ENCODE results near the gene ENDOD1.
A peak's percentile ranks its signal among the peaks of the same experiment; 100 is the strongest.

ENDOD1 gene

DNA sequence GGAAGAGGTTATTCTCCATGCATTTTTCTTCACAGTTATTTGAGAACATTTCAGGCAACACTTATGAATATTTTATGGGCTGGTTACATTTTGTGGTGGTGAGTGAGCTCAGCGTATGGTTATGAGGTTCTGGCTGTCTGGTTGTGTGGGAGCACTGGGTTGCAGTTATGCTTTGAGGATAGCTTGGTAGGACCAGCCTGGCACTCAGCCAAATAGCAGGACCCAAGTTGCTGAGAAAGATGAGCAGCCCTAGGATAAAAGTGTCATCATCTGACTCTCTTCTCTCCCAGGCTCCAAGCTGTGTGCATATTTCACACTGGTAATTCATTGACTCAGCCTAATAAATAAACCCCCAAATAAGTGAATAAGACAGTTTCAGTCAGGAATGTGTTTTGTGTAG, 31.0 kb upstream of the ENDOD1 start:
- Histone ChIP-seq H3K9me3 (ENCODE audit: low read length) (no peaks in the 10 kb centered on the region), H3K27me3 (ENCODE audit: control insufficient read depth in 1 of 2, insufficient read depth in 2 of 2, low read length in 2 of 2) (no peaks in the 10 kb centered on the region), H3K9ac (ENCODE audit: low read length) (no peak overlapping the region), H3K4me1 (ENCODE audit: insufficient read depth, low read length) (no peaks in the 10 kb centered on the region), H3K27ac (ENCODE audit: low read depth, low read length) (no peak overlapping the region), H3K4me3 (ENCODE audit: low read depth in 1 of 2, low read length in 2 of 2) (no peak overlapping the region), H3K36me3 (ENCODE audit: insufficient read depth, low read length) (no peaks in the 10 kb centered on the region)

DNA sequence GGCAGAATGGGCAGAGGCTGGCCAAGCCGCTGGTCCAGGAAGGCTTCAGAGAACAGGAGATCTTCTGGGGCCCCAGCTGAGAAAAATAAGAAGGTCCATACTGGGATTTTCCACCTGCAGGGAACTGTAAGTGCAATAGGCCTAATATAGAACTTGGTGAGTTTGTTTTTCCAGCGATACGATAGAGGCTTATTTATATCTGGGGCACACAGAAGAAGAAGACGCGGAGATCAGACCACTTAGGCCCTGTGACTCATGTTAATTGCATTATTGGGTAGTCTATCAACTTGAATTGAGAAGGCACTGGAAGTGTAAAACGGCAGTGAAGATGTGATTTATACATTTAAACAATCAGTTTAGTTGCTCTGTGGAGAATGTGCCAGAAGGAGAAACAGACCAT, 30.6 kb upstream of the ENDOD1 start:
- Histone ChIP-seq H3K36me3 (ENCODE audit: insufficient read depth, low read length) (no peaks in the 10 kb centered on the region), H3K9ac (ENCODE audit: low read length) (no peak overlapping the region), H3K9me3 (ENCODE audit: low read length) (no peaks in the 10 kb centered on the region), H3K27me3 (ENCODE audit: control insufficient read depth in 1 of 2, insufficient read depth in 2 of 2, low read length in 2 of 2) (no peaks in the 10 kb centered on the region), H3K4me3 (ENCODE audit: low read depth in 1 of 2, low read length in 2 of 2) (no peak overlapping the region), H3K27ac (ENCODE audit: low read depth, low read length) (no peak overlapping the region), H3K4me1 (ENCODE audit: insufficient read depth, low read length) (no peaks in the 10 kb centered on the region)

DNA sequence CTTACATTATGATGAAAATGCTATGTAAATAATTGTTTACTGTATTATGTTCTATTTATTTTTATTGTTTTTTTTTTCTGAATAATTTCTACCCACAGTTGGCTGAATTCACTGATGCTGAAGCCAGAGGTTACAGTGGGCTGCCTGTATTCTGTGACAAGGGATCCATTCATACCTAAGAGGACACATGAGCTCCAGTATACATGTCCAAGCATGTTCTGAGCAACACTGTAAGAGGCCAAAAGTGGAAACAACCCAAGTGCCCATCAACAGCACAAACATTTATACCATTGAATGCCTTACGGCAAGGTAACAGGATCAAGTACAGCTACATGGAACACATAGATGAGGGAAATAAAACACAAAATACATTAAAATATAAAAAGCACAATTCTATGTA, 24.3 kb upstream of the ENDOD1 start:
- no peak overlapping the region for H3K4me3 ChIP-seq (ENCODE audit: low read depth in 1 of 2, low read length in 2 of 2)
- no peaks in the 10 kb centered on the region for H3K36me3 ChIP-seq (ENCODE audit: insufficient read depth, low read length)
- no peaks in the 10 kb centered on the region for H3K9me3 ChIP-seq (ENCODE audit: low read length)
- peaks cover 12% of the 10 kb centered on the region for H3K4me1 ChIP-seq (ENCODE audit: insufficient read depth, low read length)
- H3K27me3 ChIP-seq (ENCODE audit: control insufficient read depth in 1 of 2, insufficient read depth in 2 of 2, low read length in 2 of 2): no peaks in the 10 kb centered on the region
- no peak overlapping the region for H3K9ac ChIP-seq (ENCODE audit: low read length)
- H3K27ac ChIP-seq (ENCODE audit: low read depth, low read length): no peak overlapping the region

DNA sequence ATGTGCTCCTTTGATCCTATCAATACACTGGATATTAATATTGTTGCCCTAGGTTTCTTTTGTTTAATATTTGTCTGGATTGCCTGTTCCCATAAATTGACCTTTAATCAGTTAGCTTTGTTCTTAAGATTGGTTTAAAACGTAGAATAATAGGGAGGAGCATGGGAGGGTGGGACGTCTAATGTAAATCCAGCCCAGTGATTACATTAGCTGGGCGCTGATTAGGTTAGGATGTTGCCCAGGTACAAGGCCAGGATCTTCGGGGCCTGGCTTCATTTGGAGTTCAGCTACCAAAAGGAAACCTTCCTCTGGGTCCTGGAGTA, 23.0 kb upstream of the ENDOD1 start, which contains the start of gene SRSF8:
Gene SRSF8 (plus strand): TSS at position 204 of the 323 bp plus-strand sequence. CDS start 308 bp downstream, outside the sequence.
- Histone ChIP-seq H3K4me3 (ENCODE audit: low read depth in 1 of 2, low read length in 2 of 2) (peak within 1 kb of the TSS; percentile 76 to 91), H3K36me3 (ENCODE audit: insufficient read depth, low read length) (no peaks in the 10 kb centered on the region)

DNA sequence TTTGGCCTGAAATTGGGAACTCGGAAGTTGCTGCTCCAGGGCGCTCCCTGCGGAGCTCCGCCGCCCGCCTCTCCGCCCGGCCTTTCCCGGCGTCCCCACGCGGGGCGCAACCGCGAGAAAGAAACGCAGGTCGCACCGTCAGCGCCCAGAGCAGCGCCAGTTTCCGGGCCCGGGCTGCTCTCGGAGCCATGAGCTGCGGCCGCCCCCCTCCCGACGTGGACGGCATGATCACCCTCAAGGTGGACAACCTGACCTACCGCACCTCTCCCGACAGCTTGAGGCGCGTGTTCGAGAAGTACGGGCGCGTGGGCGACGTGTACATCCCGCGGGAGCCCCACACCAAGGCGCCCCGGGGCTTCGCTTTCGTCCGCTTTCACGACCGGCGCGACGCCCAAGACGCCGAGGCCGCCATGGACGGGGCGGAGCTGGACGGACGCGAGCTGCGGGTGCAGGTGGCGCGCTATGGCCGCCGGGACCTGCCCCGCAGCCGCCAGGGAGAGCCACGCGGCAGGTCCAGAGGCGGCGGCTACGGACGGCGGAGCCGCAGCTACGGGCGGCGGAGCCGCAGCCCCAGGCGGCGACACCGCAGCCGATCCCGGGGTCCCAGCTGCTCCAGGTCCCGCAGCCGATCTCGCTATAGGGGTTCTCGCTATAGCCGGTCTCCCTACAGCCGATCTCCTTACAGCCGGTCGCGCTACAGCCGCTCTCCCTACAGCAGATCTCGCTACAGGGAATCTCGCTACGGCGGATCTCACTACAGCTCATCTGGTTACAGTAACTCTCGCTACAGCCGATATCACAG, 22.4 kb upstream of the ENDOD1 start:
- H3K27me3 ChIP-seq (ENCODE audit: control insufficient read depth in 1 of 2, insufficient read depth in 2 of 2, low read length in 2 of 2): no peaks in the 10 kb centered on the region
- peak overlapping the region; percentile 87 for H3K27ac ChIP-seq (ENCODE audit: low read depth, low read length)
- H3K4me3 ChIP-seq (ENCODE audit: low read depth in 1 of 2, low read length in 2 of 2): peak overlapping the region; percentile 76 to 91
- peaks cover 12% of the 10 kb centered on the region for H3K4me1 ChIP-seq (ENCODE audit: insufficient read depth, low read length)
- no peaks in the 10 kb centered on the region for H3K36me3 ChIP-seq (ENCODE audit: insufficient read depth, low read length)
- H3K9ac ChIP-seq (ENCODE audit: low read length): peak overlapping the region; percentile 94
- H3K9me3 ChIP-seq (ENCODE audit: low read length): no peaks in the 10 kb centered on the region

More for the DNA sequence above, 23.0 kb upstream of the ENDOD1 start, which contains the start of gene SRSF8:
- peak within 1 kb of the TSS; percentile 87 for H3K27ac ChIP-seq (ENCODE audit: low read depth, low read length)
- H3K9me3 ChIP-seq (ENCODE audit: low read length): no peaks in the 10 kb centered on the region
- peaks cover 12% of the 10 kb centered on the region for H3K4me1 ChIP-seq (ENCODE audit: insufficient read depth, low read length)
- no peaks in the 10 kb centered on the region for H3K27me3 ChIP-seq (ENCODE audit: control insufficient read depth in 1 of 2, insufficient read depth in 2 of 2, low read length in 2 of 2)
- peak within 1 kb of the TSS; percentile 94 for H3K9ac ChIP-seq (ENCODE audit: low read length)

DNA sequence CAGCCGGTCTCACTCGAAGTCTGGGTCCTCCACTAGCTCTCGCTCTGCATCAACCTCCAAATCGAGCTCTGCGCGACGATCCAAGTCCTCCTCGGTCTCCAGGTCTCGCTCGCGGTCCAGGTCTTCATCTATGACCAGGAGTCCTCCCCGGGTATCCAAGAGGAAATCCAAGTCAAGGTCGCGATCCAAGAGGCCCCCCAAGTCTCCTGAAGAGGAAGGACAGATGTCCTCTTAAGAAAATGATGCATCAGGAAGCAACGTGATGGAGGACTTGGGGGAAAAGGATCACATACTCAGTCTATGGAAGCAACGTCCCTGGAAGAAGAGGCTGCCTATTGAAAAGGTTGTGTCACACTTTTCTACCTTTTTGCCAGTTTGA, 21.8 kb upstream of the ENDOD1 start:
- peaks cover 12% of the 10 kb centered on the region for H3K4me1 ChIP-seq (ENCODE audit: insufficient read depth, low read length)
- peak overlapping the region; percentile 76 to 91 for H3K4me3 ChIP-seq (ENCODE audit: low read depth in 1 of 2, low read length in 2 of 2)
- H3K27me3 ChIP-seq (ENCODE audit: control insufficient read depth in 1 of 2, insufficient read depth in 2 of 2, low read length in 2 of 2): no peaks in the 10 kb centered on the region
- no peaks in the 10 kb centered on the region for H3K9me3 ChIP-seq (ENCODE audit: low read length)
- H3K36me3 ChIP-seq (ENCODE audit: insufficient read depth, low read length): no peaks in the 10 kb centered on the region
- peak overlapping the region; percentile 87 for H3K27ac ChIP-seq (ENCODE audit: low read depth, low read length)
- H3K9ac ChIP-seq (ENCODE audit: low read length): peak overlapping the region; percentile 94

DNA sequence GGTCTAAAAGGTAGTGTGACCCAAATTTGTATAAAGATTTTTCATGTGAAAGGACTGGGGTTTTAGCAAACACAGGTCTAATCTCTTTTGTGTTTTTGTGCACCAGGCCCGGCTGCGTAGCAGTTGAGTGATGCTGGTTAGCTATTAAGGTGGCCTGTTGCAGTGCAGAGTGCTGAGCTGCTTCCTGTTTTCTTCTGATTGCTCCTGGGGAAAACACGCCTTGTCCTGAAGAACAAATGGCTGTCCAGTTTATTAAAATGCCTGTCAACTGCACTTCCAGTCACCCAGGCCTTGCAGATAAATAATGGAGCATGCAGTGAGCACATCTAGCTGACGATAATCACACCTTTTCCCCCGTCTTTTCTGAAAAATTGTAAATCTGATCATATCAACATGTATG, 21.1 kb upstream of the ENDOD1 start:
- Histone ChIP-seq H3K9ac (ENCODE audit: low read length) (peak overlapping the region; percentile 94), H3K9me3 (ENCODE audit: low read length) (no peaks in the 10 kb centered on the region), H3K27me3 (ENCODE audit: control insufficient read depth in 1 of 2, insufficient read depth in 2 of 2, low read length in 2 of 2) (no peaks in the 10 kb centered on the region), H3K4me1 (ENCODE audit: insufficient read depth, low read length) (peaks cover 12% of the 10 kb centered on the region), H3K27ac (ENCODE audit: low read depth, low read length) (peak overlapping the region; percentile 87), H3K36me3 (ENCODE audit: insufficient read depth, low read length) (no peaks in the 10 kb centered on the region), H3K4me3 (ENCODE audit: low read depth in 1 of 2, low read length in 2 of 2) (peak overlapping the region; percentile 76 to 91)

DNA sequence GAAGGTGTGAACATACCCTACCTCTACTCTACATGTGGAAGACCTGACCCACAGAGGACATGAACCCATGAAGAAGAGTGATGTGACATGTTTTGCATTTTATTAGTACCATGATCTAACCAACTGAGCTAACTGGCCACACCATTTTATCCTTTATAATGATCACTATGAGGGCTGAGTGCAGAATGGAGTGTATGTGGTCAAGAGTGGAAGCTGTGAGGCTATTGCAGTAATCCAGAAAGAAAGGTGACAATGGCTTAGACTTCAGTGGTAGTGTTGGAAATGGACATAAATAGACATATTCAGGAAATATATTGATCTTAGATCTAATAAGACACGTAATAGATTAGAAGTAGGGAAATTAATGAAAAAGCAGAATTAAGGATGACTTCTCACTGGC, 19.2 kb upstream of the ENDOD1 start:
- Histone ChIP-seq H3K4me3 (ENCODE audit: low read depth in 1 of 2, low read length in 2 of 2) (no peak overlapping the region), H3K27ac (ENCODE audit: low read depth, low read length) (no peak overlapping the region)

DNA sequence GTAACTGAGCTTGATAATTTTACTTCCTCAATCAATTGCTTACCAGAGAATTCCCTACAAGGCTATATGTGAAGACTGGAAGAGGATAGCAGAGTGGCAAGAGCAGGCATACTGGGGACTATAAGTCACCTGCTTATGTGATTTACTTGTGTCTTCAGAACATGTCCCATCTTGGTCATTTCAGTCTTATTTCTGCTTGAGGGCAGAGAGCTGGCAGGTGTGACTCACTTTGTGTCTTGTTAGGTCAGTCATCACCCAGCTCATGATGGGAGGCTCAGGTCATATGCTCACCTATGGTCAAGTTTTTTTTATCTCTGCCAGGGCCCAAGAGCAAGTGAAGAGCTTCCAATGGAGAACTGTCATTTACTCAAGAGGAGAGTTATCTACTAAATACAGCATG, 16.7 kb upstream of the ENDOD1 start:
- H3K9ac ChIP-seq (ENCODE audit: low read length): no peak overlapping the region

More for the DNA sequence above, 19.2 kb upstream of the ENDOD1 start:
- H3K36me3 ChIP-seq (ENCODE audit: insufficient read depth, low read length): no peaks in the 10 kb centered on the region
- H3K4me1 ChIP-seq (ENCODE audit: insufficient read depth, low read length): peaks cover 17% of the 10 kb centered on the region
- H3K9ac ChIP-seq (ENCODE audit: low read length): no peak overlapping the region
- H3K27me3 ChIP-seq (ENCODE audit: control insufficient read depth in 1 of 2, insufficient read depth in 2 of 2, low read length in 2 of 2): no peaks in the 10 kb centered on the region
- no peaks in the 10 kb centered on the region for H3K9me3 ChIP-seq (ENCODE audit: low read length)

DNA sequence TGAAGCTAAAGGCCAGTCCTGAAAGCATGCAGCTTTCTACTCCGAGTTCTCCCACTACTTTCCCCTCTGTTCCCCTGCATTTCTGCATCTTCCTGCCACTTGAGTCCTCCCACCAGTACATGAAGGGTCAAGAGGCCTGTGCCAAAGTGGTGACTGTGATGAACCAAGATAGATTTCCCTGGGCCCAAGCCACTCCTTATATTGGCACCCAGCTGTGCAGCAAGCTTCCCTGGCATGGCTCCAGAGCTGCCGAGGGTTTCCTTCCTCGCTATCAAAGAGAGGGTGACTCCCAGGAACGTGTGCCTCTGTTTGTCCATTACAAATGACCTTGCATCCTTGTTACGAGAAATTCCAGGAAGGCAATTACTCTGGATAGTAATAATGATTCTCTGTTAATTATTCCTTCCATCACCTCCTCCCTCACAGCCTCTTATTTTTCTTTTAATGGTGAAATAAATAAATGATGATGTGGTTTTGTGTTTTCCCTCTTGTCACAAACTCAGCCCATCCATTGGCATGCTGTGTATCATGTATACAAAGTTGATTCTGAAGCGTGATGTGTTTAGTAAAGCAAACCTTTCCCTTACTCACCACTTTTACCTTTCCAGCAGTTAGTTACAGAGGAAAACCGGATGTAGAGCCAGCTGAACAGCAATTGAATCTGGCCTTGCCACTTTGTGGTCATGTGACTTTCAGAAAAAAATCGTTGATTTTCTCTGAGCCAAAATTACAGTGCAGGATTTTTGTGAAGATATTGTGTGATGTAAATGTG, 14.7 kb upstream of the ENDOD1 start:
- Histone ChIP-seq H3K27me3 (ENCODE audit: control insufficient read depth in 1 of 2, insufficient read depth in 2 of 2, low read length in 2 of 2) (no peaks in the 10 kb centered on the region), H3K9ac (ENCODE audit: low read length) (no peak overlapping the region), H3K9me3 (ENCODE audit: low read length) (no peaks in the 10 kb centered on the region), H3K36me3 (ENCODE audit: insufficient read depth, low read length) (no peaks in the 10 kb centered on the region), H3K4me1 (ENCODE audit: insufficient read depth, low read length) (peaks cover 5% of the 10 kb centered on the region), H3K4me3 (ENCODE audit: low read depth in 1 of 2, low read length in 2 of 2) (no peak overlapping the region), H3K27ac (ENCODE audit: low read depth, low read length) (no peak overlapping the region)

More for the DNA sequence above, 16.7 kb upstream of the ENDOD1 start:
- Histone ChIP-seq H3K4me3 (ENCODE audit: low read depth in 1 of 2, low read length in 2 of 2) (no peak overlapping the region), H3K27me3 (ENCODE audit: control insufficient read depth in 1 of 2, insufficient read depth in 2 of 2, low read length in 2 of 2) (no peaks in the 10 kb centered on the region), H3K27ac (ENCODE audit: low read depth, low read length) (no peak overlapping the region), H3K36me3 (ENCODE audit: insufficient read depth, low read length) (no peaks in the 10 kb centered on the region), H3K9me3 (ENCODE audit: low read length) (no peaks in the 10 kb centered on the region), H3K4me1 (ENCODE audit: insufficient read depth, low read length) (peaks cover 17% of the 10 kb centered on the region)

DNA sequence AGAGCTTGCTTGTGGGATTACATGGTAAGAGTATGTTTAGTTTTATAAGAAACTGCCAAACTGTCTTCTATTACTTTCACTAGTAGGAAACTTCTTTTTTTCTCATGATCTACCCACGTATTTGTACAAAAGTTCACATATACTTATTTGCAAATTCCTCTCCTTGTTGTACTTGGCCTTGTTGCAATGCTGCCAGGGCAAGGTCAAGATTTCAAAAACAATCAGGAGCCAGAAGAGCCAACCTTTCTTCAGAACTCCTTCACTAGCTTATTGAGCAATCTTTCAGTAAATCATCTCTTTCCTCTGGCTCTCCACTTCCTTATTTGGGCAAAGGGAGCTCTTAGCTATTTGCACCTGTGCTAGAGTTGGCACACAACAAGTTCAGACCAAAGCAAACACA, 13.2 kb upstream of the ENDOD1 start:
- Histone ChIP-seq H3K9ac (ENCODE audit: low read length) (no peak overlapping the region), H3K27ac (ENCODE audit: low read depth, low read length) (no peak overlapping the region), H3K9me3 (ENCODE audit: low read length) (no peaks in the 10 kb centered on the region), H3K36me3 (ENCODE audit: insufficient read depth, low read length) (no peaks in the 10 kb centered on the region), H3K4me3 (ENCODE audit: low read depth in 1 of 2, low read length in 2 of 2) (no peak overlapping the region), H3K27me3 (ENCODE audit: control insufficient read depth in 1 of 2, insufficient read depth in 2 of 2, low read length in 2 of 2) (no peaks in the 10 kb centered on the region), H3K4me1 (ENCODE audit: insufficient read depth, low read length) (peaks cover 5% of the 10 kb centered on the region)

All from muscle layer of colon (tissue), 2 donors.